Heart right ventricle (tissue), 16 donors: ENCODE data around the gene NTN3. TPM values are rescaled to one million over a fixed set of nuclear protein-coding genes. Genes with fewer than 3 reads are reported as not detected.
"Not testable (repeated sequence)": the region's sequence is repeated elsewhere in the genome, so short reads cannot be mapped to it uniquely, and the experiment has no call there.

Experiments used
- ATAC-seq, 8 donors: fragments of 200-7000 bp; cut with Tn5 transposase; one replicate each; pipeline ENCODE4 v1.9.1; 2020; ENCODE audit warnings: mild to moderate bottlenecking in 8 of 8, moderate library complexity in 8 of 8, moderate number of reproducible peaks in 1 of 8
- DNase-seq, 2 donors: peaks; one replicate each; pipeline ENCODE4 v3.0.0-alpha.2; 2020
- H3K27ac ChIP-seq, 10 donors: fragments of 200-600 bp; sonication (generic) in 2 of 10; one replicate each; pipeline versions ENCODE4 v1.5.0 to v1.8.0; 2020 to 2022; ENCODE audit warnings: mild to moderate bottlenecking in 3 of 10
- H3K27me3 ChIP-seq, 7 donors: fragments of 200-600 bp; one replicate each; pipeline ENCODE4 v1.8.0; 2021 to 2022; ENCODE audit warnings: mild to moderate bottlenecking in 2 of 7
- H3K36me3 ChIP-seq, 9 donors: fragments of 200-600 bp; sonication (generic) in 1 of 9; one replicate each; pipeline versions ENCODE4 v1.5.0 to v1.8.0; 2020 to 2022; ENCODE audit warnings: mild to moderate bottlenecking in 2 of 9
- H3K4me1 ChIP-seq, 9 donors: fragments of 200-600 bp; sonication (generic) in 1 of 9; one replicate each; pipeline versions ENCODE4 v1.5.0 to v1.8.0; 2020 to 2022; ENCODE audit warnings: mild to moderate bottlenecking in 4 of 9
- H3K4me3 ChIP-seq, 10 donors: fragments of 200-600 bp; sonication (generic) in 2 of 10; one replicate each; pipeline versions ENCODE4 v1.5.0 to v1.8.0; 2020 to 2022; ENCODE audit warnings: mild to moderate bottlenecking in 7 of 10, moderate library complexity in 2 of 10
- H3K9me3 ChIP-seq, 11 donors: fragments of 200-600 bp in 10 of 11; sonication (generic) in 2 of 11; one replicate each; pipeline versions ENCODE4 v1.5.0 to v1.8.0; 2013 to 2022; ENCODE audit warnings: mild to moderate bottlenecking in 2 of 11, control low read depth in 1 of 11, moderate library complexity in 1 of 11
- CTCF ChIP-seq, 9 donors: fragments of 200-600 bp; sonication (generic) in 2 of 9; IDR thresholded peaks; one replicate each; pipeline versions ENCODE4 v1.5.0 to v1.8.0; 2021 to 2022; ENCODE audit warnings: antibody characterized with exemption in 9 of 9, mild to moderate bottlenecking in 5 of 9, moderate library complexity in 1 of 9
- WGBS, 2 donors: extraction: QIAGEN DNeasy Blood & Tissue Kit; methylation state at CpG; one replicate each; pipeline ENCODE4 v1.1.7; 2013; ENCODE audit warnings: inconsistent platforms in 1 of 2; 5-methylcytosine and 5-hydroxymethylcytosine counted together
- intact Hi-C, 10 donors: fragments of 100-400 bp; cut with DNase I; formaldehyde crosslinking; loops; one replicate each; pipeline versions ENCODE4 v1.11.1 to v1.14.2; 2022
- polyA plus RNA-seq, 2 donors: library from polyadenylated mRNA; stranded (reverse); fragments of 200-250 nt; gene quantifications; one replicate each; pipeline ENCODE4 v1.2.3, GENCODE V29; 2013
- total RNA-seq, 10 donors: library from RNA; stranded (reverse); fragmentation: NEBNext Ultra II Directional in 3 of 10; extraction: Animal tissue kit (Norgen Biotek cat#: 25700) in 3 of 10; gene quantifications; one replicate each; pipeline versions ENCODE4 v1.2.1 to v1.2.4, GENCODE V29; 2021 to 2023
- donor health status: Arrhythmogenic right ventricular cardiomyopathy.
- donor health status: ischemic (EF 13 %, LVEDD 7.1; RV severe dilation, severe dysfunction).
- donor health status: healthy with polysubstance abuse.
- donor health status: DM: no; HTN: yes; CAD: no.
- donor health status: DM: no; HTN: no; CAD: no.
- donor health status: ischemic (EF 25% LVEDD 6.9; RV normal size, moderate dysfunction).
- donor health status: ischemic (EF 25% LVEDD 5.7; RV mildly dilated, moderate dysfunction).
- donor health status: healthy.
- donor health status: DM: yes; HTN: yes; CAD: no.
- donor health status: Ischemic cardiomyopathy.
- donor health status: ischemic (EF 35%, LVEDD 5.7; RV mildly dilated, moderate dysfunction).
- donor health status: nonischemic (EF 11% LVEDD 7.7; RV severe dilation, severe dysfunction).
- donor health status: DM: yes; HTN: yes; CAD: no.
- donor health status: PGD.
- donor health status: ischemic (EF 29% LVEDD 5.4; RV normal size, mild dysfunction).
- donor health status: nonischemic (EF 23%, LVEDD 6.1; RV moderate dilation, normal function).

Gene NTN3
- total and polyA plus RNA-seq, 12 donors: 0.12 to 0.18 (median 0.17) TPM; not detected in 9

GRCh38 chr16:2429771-2430663, 41.1 kb upstream of the NTN3 start:
- 5 to 6% methylated on average over 45 to 46 of the region's 46 CpGs for WGBS, 2 donors
- no peaks in the 10 kb centered on the region for H3K9me3 ChIP-seq
- H3K36me3 ChIP-seq: peaks cover 0 to 35% (median 0%) of the 10 kb centered on the region in 9 donors
- peak overlapping the region; percentile 41 to 94 (median 84) for H3K4me3 ChIP-seq
- TF ChIP-seq CTCF (IDR thresholded peaks at IDR 0.05): peak in 3 of 9 donors; percentile 7 to 13 (median 7)
- peaks cover 6 to 22% (median 19%) of the 10 kb centered on the region in 9 donors for H3K4me1 ChIP-seq
- peak in 2 of 8 donors; percentile 6 to 10 for ATAC-seq
- no peak for DNase-seq
- H3K27me3 ChIP-seq: no peaks in the 10 kb centered on the region
- intact Hi-C loops: loop anchor here in 8 of 10 donors (1.0 to 10.0 kb wide), 9 partner anchors 39 to 163 kb away; partner anchors contain the start of genes ABCA3 (in 3 of the 8) and RNPS1 (in 1 of the 8)
- peak overlapping the region in 9 of 10 donors; percentile 50 to 82 (median 74) for H3K27ac ChIP-seq

GRCh38 chr16:2432286-2432685, 38.8 kb upstream of the NTN3 start:
- TF ChIP-seq CTCF (IDR thresholded peaks at IDR 0.05): no peak
- no peak for ATAC-seq
- H3K4me3 ChIP-seq: no peak overlapping the region

GRCh38 chr16:2432801-2433505, 38.1 kb upstream of the NTN3 start:
- Histone ChIP-seq H3K27me3 (no peaks in the 10 kb centered on the region), H3K27ac (no peak overlapping the region), H3K4me1 (peaks cover 6 to 22% (median 19%) of the 10 kb centered on the region in 9 donors), H3K9me3 (no peaks in the 10 kb centered on the region), H3K4me3 (no peak overlapping the region), H3K36me3 (peaks cover 0 to 59% (median 0%) of the 10 kb centered on the region in 9 donors)
- intact Hi-C loops: loop anchor here in 2 of 10 donors (10.0 kb wide), 2 partner anchors 52 to 72 kb away; no protein-coding TSS in a partner anchor
- WGBS, 2 donors: 95 to 96% methylated on average over 15 of the region's 15 CpGs
- DNase-seq (no peak), ATAC-seq (no peak)
- TF ChIP-seq CTCF (IDR thresholded peaks at IDR 0.05): no peak

More at GRCh38 chr16:2432286-2432685, 38.8 kb upstream of the NTN3 start:
- Histone ChIP-seq H3K27ac (no peak overlapping the region), H3K36me3 (peaks cover 0 to 52% (median 0%) of the 10 kb centered on the region in 9 donors), H3K27me3 (no peaks in the 10 kb centered on the region), H3K9me3 (no peaks in the 10 kb centered on the region), H3K4me1 (peaks cover 6 to 22% (median 19%) of the 10 kb centered on the region in 9 donors)
- 96 to 97% methylated on average over 6 of the region's 6 CpGs for WGBS, 2 donors
- no peak for DNase-seq
- intact Hi-C loops: loop anchor here in 2 of 10 donors (10.0 kb wide), 2 partner anchors 53 to 73 kb away; no protein-coding TSS in a partner anchor

- not testable (repeated sequence) for H3K27ac ChIP-seq, DNase-seq, H3K27me3 ChIP-seq, ATAC-seq, H3K4me3 ChIP-seq, H3K9me3 ChIP-seq, H3K4me1 ChIP-seq
- H3K36me3 ChIP-seq: peaks cover 0 to 82% (median 0%) of the 10 kb centered on the region in 9 donors
- 96 to 99% methylated on average over 3 of the region's 4 CpGs for WGBS, 2 donors
- intact Hi-C loops: loop anchor here in 2 of 10 donors (10.0 kb wide), 2 partner anchors 50 to 70 kb away; no protein-coding TSS in a partner anchor
These were observed 35.9 kb upstream of the NTN3 start for GRCh38 chr16:2435236-2435635.
